Activated CD4-positive, CD25-positive, alpha-beta regulatory T cell (primary cell): ENCODE measurements around the gene URM1.

ENCODE experiments used
- DNase-seq, 4 experiments: peaks; one replicate each; lab custom pipeline; 2025; lab: John Stamatoyannopoulos, UW

URM1 gene

GRCh38 chr9:128385496-128386460, 14.6 kb downstream of the URM1 start:
- DNase-seq, result no peak

GRCh38 chr9:128388150-128388549, 17.0 kb downstream of the URM1 start:
- no peak for DNase-seq

DNA sequence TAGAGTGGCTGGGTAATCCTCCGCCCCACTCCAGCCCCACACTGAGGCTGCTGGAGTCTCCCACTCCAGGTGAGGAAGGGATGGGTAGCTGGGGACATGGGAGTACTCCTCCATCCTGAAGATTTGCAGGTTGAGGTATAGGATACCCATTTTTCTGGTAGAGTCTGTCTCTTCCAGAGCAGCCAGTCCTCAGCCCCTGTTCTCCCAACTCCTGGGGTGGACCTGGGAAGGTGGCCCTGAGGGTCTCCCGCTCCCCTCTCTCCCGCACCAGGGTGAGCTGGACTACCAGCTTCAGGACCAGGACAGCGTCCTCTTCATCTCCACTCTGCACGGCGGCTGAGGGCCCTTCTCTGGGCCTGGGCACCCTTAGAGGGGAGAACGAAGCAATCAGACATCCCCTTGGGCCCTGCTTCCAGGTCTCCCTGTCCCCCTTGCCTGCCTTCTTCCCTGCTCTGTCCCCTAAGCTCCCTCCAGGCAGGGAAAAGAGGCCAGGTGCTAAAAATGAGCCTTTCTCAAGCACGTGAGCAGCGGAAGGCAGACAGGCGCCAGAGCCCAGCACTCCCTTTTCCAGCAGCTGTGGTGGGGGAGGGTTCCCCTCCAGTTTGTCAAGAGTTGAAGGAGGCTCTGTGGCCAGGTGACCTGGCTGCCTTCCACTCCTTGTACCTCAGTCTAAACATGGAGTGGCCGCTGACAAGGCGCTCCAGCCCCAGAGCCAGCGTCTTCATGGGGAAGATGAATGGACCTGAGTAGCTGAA, 18.4 kb downstream of the URM1 start:
- DNase-seq, result no peak

- no peak for DNase-seq
These were observed 19.1 kb downstream of the URM1 start for GRCh38 chr9:128390150-128390812.

GRCh38 chr9:128390813-128391711, 19.9 kb downstream of the URM1 start:
- no peak for DNase-seq

- no peak for DNase-seq
These were observed 20.8 kb downstream of the URM1 start for GRCh38 chr9:128391956-128392301.

DNA sequence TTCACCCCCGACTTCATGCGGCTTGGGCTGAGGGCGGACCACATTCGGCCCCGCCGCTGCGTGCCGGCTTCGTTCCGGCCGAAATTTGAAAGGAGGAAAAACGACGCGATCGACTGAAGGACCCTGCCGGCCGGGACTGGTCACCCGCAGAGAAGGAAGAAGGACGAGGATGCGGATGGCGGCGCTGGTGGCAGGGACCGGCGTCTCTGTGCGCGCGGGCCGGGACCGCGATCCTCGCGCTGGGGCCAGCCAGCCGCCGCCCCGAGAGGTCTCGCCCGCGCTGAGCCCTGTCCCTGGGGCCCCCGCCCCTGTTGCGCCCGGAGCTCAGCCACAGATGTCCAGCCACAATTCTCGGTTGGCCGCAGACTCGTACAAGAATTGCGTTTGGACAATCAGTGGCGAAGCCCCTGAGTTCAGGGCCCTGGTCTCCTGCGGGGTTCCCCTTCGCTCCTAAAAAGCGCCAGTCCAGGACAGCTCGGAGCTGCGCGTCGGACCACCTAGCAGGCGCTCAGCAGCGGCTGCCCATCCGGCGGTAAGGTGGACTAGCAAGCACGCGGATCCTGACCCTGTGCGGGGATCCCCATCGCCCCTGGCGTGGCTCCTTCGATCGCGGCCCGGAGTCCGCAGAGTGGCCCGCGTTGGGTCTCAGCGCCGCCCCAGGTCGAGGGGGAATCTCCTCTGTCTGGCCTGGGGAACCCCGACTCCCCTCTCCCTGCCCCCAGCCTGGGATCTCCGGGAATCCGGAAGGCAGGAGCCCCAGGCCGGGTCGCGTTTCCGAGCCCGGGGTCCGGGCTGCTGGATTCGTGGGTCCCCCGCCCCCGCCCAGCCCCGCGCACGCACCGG, 21.3 kb downstream of the URM1 start:
- DNase-seq, result no peak

GRCh38 chr9:128393145-128393775, 22.1 kb downstream of the URM1 start:
- DNase-seq, result no peak

GRCh38 chr9:128393970-128394369, 22.8 kb downstream of the URM1 start:
- no peak for DNase-seq

- no peak for DNase-seq
These were observed 23.4 kb downstream of the URM1 start for GRCh38 chr9:128394379-128395168.

DNA sequence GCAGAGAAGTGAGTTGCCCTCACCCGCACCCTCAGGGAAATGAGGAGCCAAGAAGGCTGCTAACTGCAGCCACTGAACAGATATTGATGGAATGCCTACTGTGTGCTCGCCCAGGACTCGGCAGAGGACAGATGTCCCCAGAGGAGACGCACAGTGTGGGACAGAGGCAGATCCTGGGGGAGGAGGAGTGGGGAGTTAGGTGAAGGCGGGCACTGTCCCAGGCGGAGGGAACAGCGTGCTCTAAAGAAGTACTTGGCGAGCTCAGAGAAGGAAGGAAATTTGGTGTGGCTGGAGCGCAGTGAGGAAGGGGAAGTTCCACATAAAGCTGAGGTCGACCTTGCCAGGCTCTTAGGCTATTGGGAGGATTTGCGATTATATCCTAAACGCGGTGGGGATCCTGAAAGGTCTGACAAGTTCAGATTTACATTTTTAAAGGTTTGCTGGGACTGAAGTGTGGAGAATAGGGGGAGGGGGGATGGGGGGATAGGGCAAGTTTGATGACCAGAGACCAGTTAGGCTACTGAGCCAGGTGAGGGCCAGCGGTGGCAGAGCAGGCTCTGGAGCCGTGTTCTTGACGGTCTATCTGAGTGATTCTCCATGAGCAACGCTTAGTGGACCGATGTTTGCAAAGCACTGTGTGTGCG, 25.9 kb downstream of the URM1 start:
- DNase-seq, result no peak

DNA sequence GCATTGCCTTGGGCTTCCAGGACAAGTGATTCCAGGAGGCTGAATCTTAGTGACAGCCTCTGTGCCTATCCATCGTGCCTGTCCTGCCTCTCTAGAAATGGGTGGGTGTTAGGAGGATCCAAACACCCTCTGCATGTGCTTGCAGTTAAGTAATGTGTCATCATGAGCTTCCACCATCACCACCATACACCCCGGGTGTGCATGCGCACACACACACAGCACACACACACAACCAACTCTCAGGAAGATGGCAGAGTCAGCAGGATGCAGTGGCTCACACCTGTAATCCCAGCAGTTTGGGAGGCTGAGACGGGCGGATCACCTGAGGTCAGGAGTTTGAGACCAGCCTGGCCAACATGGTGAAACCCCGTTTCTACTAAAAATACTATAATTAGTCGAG, 26.7 kb downstream of the URM1 start:
- no peak for DNase-seq

- no peak for DNase-seq
These were observed 28.7 kb downstream of the URM1 start for GRCh38 chr9:128399861-128400260.

- DNase-seq, result no peak
These were observed 33.4 kb downstream of the URM1 start for GRCh38 chr9:128404560-128404959.

GRCh38 chr9:128405077-128405779, 34.1 kb downstream of the URM1 start:
- no peak for DNase-seq

DNA sequence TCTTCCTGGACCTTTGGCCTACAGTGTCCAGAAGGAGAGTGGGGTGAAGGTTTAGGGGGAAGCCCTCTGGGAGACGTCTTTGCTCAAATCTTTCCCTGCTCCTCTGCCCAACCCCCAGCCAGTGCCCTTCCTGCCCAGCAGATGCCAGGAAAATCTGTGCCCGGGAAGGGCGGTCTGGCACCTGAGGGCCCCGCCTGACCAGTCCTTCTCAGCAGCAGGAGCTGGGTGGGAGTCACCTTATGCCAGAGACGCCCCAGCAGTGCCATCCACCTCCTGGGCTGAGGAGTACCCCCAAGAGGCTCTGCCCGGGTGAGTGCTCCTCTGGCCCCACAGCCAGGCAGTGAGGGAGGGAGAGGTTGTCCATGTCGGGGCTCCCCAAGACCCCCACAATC, 34.6 kb downstream of the URM1 start:
- DNase-seq, result no peak

- DNase-seq, result no peak
These were observed 35.7 kb downstream of the URM1 start for GRCh38 chr9:128406848-128407391.

GRCh38 chr9:128408963-128409431, 37.8 kb downstream of the URM1 start:
- DNase-seq, result no peak
